ENCODE data around the gene IGFALS.

IGFALS gene

GRCh38 chr16:1776991-1777374 lies 16.5 kb downstream of the IGFALS start:
- DNase-seq (ENCODE audit: low read depth in 2 of 2): no peak

- DNase-seq (ENCODE audit: low read depth in 2 of 2): no peak
Measured at GRCh38 chr16:1776672-1776955, 16.9 kb downstream of the IGFALS start.

- DNase-seq (ENCODE audit: low read depth in 2 of 2): no peak
Measured at GRCh38 chr16:1775846-1776671, 17.4 kb downstream of the IGFALS start.

- DNase-seq (ENCODE audit: low read depth in 2 of 2): no peak
Measured at GRCh38 chr16:1775006-1775845, 18.3 kb downstream of the IGFALS start.

- DNase-seq (ENCODE audit: low read depth in 2 of 2): no peak
Measured at GRCh38 chr16:1774448-1774780, 19.1 kb downstream of the IGFALS start.

GRCh38 chr16:1773703-1774447 lies 19.6 kb downstream of the IGFALS start:
- no peak for DNase-seq (ENCODE audit: low read depth in 2 of 2)

- DNase-seq (ENCODE audit: low read depth in 2 of 2): peak; percentile 65 to 77
Measured at GRCh38 chr16:1772908-1773702, 20.4 kb downstream of the IGFALS start, which contains the start of gene MRPS34. TSS of gene MRPS34 (minus strand) at chr16:1773134. CDS start at chr16:1773119, 15 bp downstream.

GRCh38 chr16:1772362-1772907 lies 21.1 kb downstream of the IGFALS start, which contains the start of gene EME2:
TSS of gene EME2 (plus strand) at chr16:1772810. CDS start at chr16:1773228, 418 bp downstream.
- DNase-seq (ENCODE audit: low read depth in 2 of 2): peak in 1 of 2 donors; percentile 43

- no peak for DNase-seq (ENCODE audit: low read depth in 2 of 2)
Measured at GRCh38 chr16:1771864-1772361, 21.6 kb downstream of the IGFALS start.

- peak; percentile 56 to 78 for DNase-seq (ENCODE audit: low read depth in 2 of 2)
Measured at GRCh38 chr16:1771188-1771863, 22.2 kb downstream of the IGFALS start, which contains the start of gene NME3. TSS of gene NME3 (minus strand) at chr16:1771543. CDS start at chr16:1771534, 9 bp downstream.

- DNase-seq (ENCODE audit: low read depth in 2 of 2): peak in 1 of 2 donors; percentile 66
Measured at GRCh38 chr16:1770328-1771187, 22.9 kb downstream of the IGFALS start.

GRCh38 chr16:1769402-1770300 lies 23.9 kb downstream of the IGFALS start:
- no peak for DNase-seq (ENCODE audit: low read depth in 2 of 2)

GRCh38 chr16:1768767-1769401 lies 24.6 kb downstream of the IGFALS start:
- DNase-seq (ENCODE audit: low read depth in 2 of 2): no peak

GRCh38 chr16:1768061-1768766 lies 25.3 kb downstream of the IGFALS start:
- no peak for DNase-seq (ENCODE audit: low read depth in 2 of 2)

- DNase-seq (ENCODE audit: low read depth in 2 of 2): no peak
Measured at GRCh38 chr16:1767116-1767994, 26.1 kb downstream of the IGFALS start.

- DNase-seq (ENCODE audit: low read depth in 2 of 2): no peak
Measured at GRCh38 chr16:1766701-1767100, 26.8 kb downstream of the IGFALS start.
